DND-41 (cell line): ENCODE data around the gene CALHM6.

Experiments
- CTCF ChIP-seq: IDR thresholded peaks from 2 replicates; pipeline ENCODE4 v1.5.1; 2012; ENCODE audit warnings: borderline replicate concordance, low read length, moderate library complexity, mild to moderate bottlenecking; ENCODE audit not compliant: poor library complexity, severe bottlenecking; ENCODE audit errors: extremely low read depth
- EZH2 ChIP-seq: IDR thresholded peaks from 3 replicates; pipeline ENCODE4 v1.6.1; 2012; ENCODE audit warnings: borderline replicate concordance, low read depth, mild to moderate bottlenecking, moderate library complexity, low read length, inconsistent platforms; ENCODE audit not compliant: severe bottlenecking

GRCh38 chr6:116507324-116507723 lies 46.1 kb downstream of the CALHM6 start:
- TF ChIP-seq CTCF (no peak), EZH2 (no peak)
